HG03280 (cell line): ENCODE measurements around the gene TLR5.

Experiments
- ATAC-seq: cut with Tn5 transposase; IDR thresholded peaks from one replicate; pipeline ENCODE4 v1.9.1; 2021; ENCODE audit warnings: mild to moderate bottlenecking, moderate library complexity; ENCODE audit not compliant: unreplicated experiment

The TLR5 gene

GRCh38 chr1:223116950-223117349 lies 26.1 kb downstream of the TLR5 start:
- no peak for ATAC-seq

DNA sequence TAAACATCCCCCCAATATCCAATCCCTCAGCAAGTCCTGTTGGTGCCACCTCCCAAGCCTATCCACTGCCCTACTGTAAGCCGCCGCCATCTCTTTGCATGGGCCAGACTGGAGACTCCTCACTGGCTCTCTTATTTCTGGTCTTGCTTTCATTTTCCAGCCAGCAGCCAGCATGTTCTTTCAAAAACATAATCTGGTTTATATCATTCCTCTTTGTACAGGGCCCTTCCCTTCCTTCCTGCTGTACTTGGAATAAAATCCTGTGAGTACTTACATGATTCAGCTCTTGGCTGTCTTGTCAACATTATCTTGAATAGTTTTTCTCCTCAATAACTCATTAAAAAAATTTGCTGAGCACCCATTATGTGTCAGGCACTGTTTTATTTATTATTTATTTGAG lies 28.2 kb downstream of the TLR5 start:
- ATAC-seq = no peak

DNA sequence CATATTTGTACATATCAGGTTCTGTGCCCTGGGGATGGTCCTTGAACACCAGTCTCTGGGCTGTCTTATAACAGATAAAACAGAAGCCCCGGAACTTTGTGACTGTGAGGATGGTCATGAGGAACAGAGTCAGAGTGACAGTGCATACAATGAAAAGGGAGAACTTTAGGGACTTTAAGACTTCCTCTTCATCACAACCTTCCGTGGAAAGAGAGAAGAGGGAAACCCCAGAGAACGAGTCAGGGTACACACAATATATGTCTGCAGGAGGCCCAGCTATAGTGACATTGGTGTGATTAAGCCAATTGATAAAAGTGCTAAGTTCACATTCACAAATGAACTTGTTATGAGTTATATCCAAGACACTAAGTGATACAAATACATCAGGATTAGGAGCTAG lies 32.1 kb downstream of the TLR5 start:
- no peak for ATAC-seq

- no peak for ATAC-seq
Observed at GRCh38 chr1:223109581-223110026, 33.4 kb downstream of the TLR5 start.

DNA sequence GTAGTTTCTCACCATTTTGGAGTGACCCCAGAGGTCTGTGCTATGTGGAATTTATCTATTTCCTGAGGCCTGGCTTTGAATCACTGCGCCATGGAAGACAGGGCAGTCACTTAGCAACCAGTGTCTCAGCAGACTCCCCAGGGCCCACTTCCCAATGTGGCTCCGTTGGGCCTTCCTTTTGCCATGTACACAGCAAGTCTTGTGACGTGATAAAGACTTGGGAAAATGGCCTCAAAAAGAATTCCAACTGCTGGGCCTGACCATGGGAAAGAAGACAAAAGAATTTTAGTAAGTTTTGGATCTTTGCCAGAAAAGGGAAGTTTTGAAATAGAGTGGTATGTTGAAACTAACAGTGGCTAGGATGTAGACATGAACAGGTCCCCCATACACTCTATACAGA lies 36.2 kb downstream of the TLR5 start:
- no peak for ATAC-seq

DNA sequence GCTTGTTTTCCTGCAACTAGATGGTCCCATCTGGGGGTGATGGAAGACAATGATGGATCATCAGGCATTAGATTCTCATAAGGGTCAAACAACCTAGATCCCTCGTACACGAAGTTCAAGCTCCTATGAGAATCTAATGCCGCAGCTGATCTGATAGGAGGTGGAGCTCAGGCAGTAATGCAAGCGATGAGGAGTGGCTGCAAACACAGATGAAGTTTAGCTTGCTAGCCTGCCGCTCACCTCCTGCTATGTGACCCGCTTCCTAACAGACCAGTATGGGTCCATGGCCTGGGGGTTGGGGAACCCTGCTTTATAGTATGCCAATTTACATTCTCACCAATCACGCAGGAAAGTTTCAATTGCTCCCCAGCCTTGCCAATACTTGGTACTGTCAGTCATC lies 37.5 kb downstream of the TLR5 start:
- no peak for ATAC-seq

DNA sequence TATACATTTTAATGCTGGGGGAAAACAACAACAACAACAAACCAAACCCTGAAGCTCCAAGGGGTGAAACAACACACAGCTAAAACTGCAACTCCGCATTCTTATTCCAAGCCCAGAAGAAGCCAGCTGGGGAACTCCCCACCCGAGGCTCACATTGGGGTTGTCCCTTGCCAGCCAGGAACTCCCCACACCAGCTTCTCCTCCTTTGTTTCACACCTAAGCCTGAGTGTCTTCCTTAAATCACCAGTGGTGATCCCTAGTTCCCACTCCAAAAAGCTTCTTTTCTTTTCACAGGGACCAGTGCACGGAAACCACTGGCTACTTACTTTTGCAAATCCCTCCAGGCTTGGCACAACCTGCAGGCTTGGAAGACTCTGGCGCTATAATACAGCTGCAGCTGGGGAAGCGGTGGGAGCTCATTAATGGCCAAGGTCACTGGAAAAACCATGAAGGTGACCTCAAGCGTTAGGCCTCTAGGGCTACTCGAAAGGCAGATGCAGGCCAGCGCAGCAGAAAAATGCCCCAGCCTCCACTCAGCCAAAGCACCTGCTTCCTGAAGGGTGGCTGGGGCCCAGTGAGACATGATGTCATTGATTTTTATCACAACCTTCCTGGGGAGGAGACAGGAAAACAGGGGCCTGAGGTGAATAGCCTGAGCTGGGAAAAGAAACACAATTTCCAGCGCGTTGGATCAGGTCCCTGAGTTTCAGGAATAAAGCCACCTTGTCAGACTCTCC lies 40.1 kb downstream of the TLR5 start:
- no peak for ATAC-seq

GRCh38 chr1:223097713-223098112 lies 45.3 kb downstream of the TLR5 start:
- ATAC-seq = no peak

GRCh38 chr1:223095870-223096269 lies 47.2 kb downstream of the TLR5 start:
- ATAC-seq = no peak

DNA sequence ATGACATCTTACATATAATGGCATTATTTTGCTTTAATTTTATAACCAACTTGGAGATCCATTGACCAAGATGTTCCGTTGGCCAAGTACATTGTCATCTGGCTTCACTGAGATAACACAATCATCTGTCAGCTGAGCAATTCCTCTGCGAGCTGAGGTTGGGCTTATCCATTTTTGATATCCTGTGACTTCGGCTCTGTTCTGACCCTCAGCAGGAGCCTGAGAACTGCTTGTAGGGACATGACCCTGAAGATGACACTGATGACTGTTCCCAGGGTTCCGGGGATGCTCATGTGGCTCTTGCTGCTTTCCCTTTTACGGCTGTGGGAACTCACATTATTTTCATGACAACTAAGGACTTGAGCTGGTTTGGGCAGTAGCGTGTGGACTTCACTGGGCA lies 51.2 kb downstream of the TLR5 start:
- ATAC-seq = no peak

- no peak for ATAC-seq
Observed at GRCh38 chr1:223089250-223089649, 53.8 kb downstream of the TLR5 start.

- no peak for ATAC-seq
Observed at GRCh38 chr1:223088713-223089240, 54.3 kb downstream of the TLR5 start.

DNA sequence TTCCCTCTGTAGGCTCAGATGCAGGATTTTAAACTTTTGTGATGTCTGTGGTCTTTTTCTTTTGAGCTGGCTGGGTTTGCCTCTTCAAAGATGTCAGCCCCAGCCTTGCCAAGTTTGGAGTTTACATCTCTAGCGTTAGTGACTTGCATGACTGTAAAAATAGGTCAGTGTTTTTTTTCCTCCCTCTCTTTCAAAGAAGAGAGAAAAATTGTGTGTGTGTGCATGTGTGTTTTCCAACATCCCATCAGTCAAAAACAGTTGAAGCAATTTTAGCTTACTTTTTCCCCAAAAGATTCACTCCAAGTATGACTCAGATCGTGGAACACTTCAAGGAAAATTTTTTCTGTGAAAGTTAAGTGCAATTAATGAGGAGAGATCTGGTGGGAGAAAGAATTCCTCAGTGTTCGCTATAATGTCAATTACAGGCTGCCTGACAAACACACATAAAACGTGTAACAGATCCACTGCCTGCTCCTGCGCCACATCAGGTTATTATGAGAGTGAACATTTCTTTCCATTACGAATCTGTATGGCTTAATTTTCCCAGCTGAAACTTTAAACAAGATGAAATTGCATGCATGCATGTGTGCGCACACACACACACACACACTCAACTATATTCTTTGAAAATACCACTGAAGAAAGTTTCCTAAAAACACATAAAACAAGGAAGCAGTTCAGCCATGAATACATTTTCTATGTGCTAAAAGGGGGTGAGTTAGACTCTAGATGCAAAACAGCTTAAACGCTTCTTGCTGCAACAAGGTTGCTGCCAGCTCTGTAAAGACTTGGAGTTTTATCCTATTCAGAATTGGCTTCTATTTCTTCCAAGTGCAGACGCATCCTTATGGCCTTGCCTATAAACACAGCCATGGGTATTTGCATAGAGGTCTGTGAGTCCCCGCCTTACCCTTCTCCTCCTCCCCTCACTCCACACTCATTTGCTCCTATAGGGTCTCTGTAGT lies 55.5 kb downstream of the TLR5 start:
- no peak for ATAC-seq

DNA sequence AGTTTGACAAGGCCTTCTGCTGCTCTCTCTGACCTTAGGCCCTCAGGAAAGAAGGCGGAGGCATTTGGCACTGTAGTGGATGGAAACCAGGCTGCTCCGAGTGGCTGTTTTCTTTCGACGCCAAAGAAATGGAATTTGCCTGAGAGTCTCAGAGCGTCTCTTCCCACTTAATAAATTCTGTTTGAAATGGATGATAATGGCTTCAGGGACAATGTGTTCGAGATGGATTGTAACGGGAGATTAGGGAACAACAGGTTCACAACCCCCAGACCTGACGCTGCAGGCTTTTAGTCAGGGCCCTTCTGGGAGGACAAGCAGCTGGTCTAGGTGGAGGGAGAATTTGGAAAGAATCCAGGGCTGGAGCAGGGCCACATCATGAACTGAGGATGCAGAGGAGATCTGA lies 58.6 kb downstream of the TLR5 start:
- no peak for ATAC-seq

GRCh38 chr1:223083831-223084230 lies 59.2 kb downstream of the TLR5 start:
- ATAC-seq = no peak

GRCh38 chr1:223082914-223083313 lies 60.1 kb downstream of the TLR5 start:
- no peak for ATAC-seq

DNA sequence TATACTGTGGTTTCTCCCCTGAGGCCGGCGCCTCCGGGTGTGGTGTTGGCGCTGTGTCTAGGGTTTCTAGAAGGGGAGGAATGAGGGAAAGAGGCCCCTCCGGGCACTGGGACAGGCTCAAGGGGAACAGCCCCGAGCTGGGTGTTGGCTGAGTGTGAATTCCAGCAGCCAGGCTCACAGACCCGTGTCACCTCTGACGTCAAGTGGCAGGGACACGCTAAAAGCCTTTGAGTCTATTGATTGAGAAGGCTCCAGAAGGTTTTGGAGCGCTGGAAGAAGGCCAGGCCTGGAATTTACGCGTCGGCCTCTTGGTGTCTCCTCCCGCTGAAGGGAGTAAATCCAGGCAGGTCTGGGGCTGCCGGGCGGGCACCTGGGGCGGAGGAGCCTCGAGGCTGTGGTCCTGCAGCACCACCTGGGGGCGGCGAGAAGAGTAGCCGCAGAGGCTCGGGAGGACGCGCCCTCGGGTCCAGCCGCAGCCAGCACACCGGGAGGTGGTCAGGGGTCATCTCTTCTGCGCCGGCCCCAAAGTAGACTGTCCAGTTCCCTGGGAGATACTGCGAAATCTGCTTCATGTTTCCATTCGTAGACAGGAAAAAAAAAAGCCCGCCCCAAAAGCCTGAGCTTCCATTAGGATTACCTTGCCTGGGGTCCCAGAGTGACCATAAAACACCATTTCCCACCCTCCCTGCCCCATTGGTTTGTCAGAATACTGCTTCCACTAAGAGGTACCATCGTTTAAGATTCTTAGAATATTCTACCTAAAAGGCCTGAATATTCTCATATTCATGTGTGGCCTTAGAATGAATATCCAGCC lies 61.7 kb downstream of the TLR5 start:
- ATAC-seq = peak; percentile 96

- ATAC-seq = no peak
Observed at GRCh38 chr1:223079498-223079897, 63.5 kb downstream of the TLR5 start.

DNA sequence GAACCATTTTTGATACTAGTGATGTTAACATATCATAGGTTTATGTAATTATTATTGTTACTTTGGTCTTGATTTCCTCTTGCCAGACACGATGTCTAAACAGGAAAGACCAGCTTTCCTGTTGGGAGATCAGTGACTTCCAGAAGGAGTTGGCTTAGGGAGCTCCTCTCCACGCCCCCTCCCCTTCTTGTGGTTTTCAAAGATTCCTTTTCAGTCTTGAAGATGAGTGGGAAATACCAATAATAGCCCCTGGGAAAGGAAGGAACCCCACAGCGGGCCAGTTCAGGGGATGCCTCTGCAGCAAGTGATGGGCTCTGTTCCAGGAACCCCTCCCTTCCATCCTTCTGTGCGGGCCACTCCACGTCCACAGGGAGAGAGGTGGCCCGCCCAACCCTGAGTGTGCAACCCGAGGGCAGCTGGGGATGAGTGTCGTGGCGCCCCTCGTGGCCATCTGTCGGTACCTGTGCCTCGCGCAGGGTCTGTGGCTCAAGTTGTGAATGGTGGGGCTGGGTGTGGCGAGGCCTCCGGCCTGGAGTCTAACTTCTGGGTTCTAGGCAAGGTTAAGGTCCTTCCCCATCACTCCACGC lies 65.7 kb downstream of the TLR5 start:
- ATAC-seq = no peak

DNA sequence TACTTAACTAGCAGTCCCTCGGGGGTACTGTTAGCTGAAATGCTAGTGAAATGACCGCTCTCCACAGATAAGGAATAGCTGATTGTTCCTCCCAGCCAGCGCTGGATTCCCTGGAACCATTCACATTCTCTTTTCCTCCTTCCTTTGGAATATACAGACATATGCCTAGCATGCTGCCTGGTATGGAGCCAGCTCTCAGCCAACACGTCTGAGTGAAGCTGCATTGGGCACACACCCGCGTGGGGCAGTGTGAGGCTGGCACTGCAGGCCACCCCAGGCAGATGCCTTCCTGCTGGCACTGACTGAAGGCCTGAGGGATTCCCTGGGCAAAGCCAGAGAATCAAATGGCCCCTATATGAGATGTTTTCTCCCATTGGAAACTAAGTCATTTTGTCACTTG lies 66.7 kb downstream of the TLR5 start:
- no peak for ATAC-seq

DNA sequence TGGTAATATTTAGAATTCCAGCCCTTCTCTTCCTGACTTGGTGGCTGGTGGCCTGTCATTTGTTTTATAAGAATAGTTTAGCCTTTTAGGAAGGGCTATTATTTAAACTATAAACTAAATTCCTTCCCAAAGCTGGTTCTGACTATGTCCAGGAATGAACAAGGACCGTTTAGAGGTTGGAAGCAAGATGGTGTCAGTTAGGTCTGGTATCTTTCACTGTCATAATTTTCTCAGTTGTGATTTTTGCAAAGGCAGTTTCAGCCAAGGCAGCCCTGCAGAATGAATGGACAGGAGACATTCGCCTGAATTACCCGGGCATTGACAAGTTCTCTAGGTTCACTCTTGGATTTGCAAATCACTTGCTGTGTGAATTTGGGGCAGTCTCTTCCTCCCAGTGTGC lies 67.2 kb downstream of the TLR5 start:
- no peak for ATAC-seq
